Measurements from ENCODE around the gene CDH23.

Gene CDH23

GRCh38 chr10:71795248-71795647 lies 398.5 kb downstream of the CDH23 start:
- no peak overlapping the region for H3K4me3 ChIP-seq (ENCODE audit: control insufficient read depth, low read depth, low read length)
- no peak for TF ChIP-seq CTCF (IDR thresholded peaks at IDR 0.05; ENCODE audit: control insufficient read depth, insufficient read depth, low read depth, low read length, missing control alignments)
- no peak for DNase-seq (ENCODE audit: low read depth)

GRCh38 chr10:71796749-71797405 lies 400.2 kb downstream of the CDH23 start:
- TF ChIP-seq CTCF (IDR thresholded peaks at IDR 0.05; ENCODE audit: control insufficient read depth, insufficient read depth, low read depth, low read length, missing control alignments) = no peak
- no peak overlapping the region for H3K4me3 ChIP-seq (ENCODE audit: control insufficient read depth, low read depth, low read length)
- no peak for DNase-seq (ENCODE audit: low read depth)

- DNase-seq (ENCODE audit: low read depth) = no peak
- H3K4me3 ChIP-seq (ENCODE audit: control insufficient read depth, low read depth, low read length) = no peak overlapping the region
- no peak for TF ChIP-seq CTCF (IDR thresholded peaks at IDR 0.05; ENCODE audit: control insufficient read depth, insufficient read depth, low read depth, low read length, missing control alignments)
These were observed 401.0 kb downstream of the CDH23 start for GRCh38 chr10:71797533-71798307.

GRCh38 chr10:71798308-71798624 lies 401.5 kb downstream of the CDH23 start:
- DNase-seq (ENCODE audit: low read depth) = no peak
- TF ChIP-seq CTCF (IDR thresholded peaks at IDR 0.05; ENCODE audit: control insufficient read depth, insufficient read depth, low read depth, low read length, missing control alignments) = no peak
- H3K4me3 ChIP-seq (ENCODE audit: control insufficient read depth, low read depth, low read length) = no peak overlapping the region

GRCh38 chr10:71799112-71799511 lies 402.4 kb downstream of the CDH23 start:
- TF ChIP-seq CTCF (IDR thresholded peaks at IDR 0.05; ENCODE audit: control insufficient read depth, insufficient read depth, low read depth, low read length, missing control alignments) = no peak
- no peak for DNase-seq (ENCODE audit: low read depth)
- no peak overlapping the region for H3K4me3 ChIP-seq (ENCODE audit: control insufficient read depth, low read depth, low read length)

- TF ChIP-seq CTCF (IDR thresholded peaks at IDR 0.05; ENCODE audit: control insufficient read depth, insufficient read depth, low read depth, low read length, missing control alignments) = no peak
- no peak overlapping the region for H3K4me3 ChIP-seq (ENCODE audit: control insufficient read depth, low read depth, low read length)
- DNase-seq (ENCODE audit: low read depth) = no peak
These were observed 403.1 kb downstream of the CDH23 start for GRCh38 chr10:71799608-71800453.
